NCI-H2029 (cell line): Measurements from ENCODE around the gene CDH13.

Source experiments
- DNase-seq: peaks from one replicate; lab custom pipeline; 2025; lab: John Stamatoyannopoulos, UW

Gene CDH13

DNA sequence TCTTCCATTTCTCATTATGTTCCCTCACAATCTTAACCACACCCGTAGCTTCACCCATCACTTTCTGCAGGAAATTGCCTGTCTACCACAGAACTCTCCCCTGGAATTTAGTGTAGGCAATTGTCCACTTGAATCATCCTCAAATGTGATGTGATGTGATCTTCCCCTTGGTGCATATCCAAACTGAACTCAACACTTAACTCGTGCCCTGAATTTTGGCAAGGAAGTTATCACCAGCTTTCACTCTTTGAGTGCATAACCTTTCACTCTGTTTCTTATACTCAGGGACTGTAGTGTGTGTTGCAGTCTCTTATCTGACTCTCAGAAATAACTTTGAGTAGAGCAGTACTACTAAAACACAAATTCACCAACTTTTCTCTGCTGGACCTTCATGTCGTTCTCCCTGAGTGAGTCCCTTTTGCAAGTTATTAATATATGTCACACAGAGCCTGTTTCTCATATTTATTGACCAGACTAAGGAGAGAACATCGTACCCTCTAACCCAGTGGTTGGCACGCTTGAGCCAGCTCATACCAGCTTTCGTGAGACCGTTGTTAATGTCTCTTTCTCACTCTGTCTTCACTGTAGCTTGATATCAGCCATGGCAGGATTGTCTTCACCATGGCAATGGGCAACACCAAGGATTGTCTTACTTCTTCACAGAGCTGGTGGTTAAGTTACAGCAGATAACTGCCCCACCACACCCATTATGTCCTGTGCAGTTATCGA, 622.1 kb downstream of the CDH13 start:
- DNase-seq: no peak

GRCh38 chr16:83253521-83253920, 626.8 kb downstream of the CDH13 start:
- DNase-seq: no peak

DNA sequence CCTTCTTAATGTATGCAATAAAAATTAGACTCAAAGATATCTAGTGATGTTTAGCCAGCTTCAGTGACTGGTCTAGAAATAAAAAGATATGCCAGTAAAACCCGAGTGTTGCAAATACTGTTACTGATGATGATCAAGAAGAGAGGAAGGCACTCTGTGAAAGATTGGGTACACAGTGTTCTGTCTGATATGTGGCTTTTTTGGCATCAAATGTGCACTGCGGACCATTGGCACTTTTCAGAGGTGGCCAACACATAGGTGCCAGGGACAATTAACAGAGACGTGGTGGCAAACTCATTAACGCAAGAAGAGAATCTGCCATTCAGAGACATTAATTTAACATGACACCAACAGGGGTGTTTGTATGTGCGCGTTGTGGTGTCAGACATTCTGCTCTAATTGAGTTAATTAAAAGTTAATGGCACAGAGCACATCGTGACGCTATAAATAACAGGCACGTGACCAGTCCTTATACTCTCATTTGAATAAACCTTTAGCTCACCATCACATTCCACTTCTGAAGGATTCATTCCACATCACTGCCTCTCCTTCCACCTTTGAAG, 631.7 kb downstream of the CDH13 start:
- no peak for DNase-seq

- DNase-seq: no peak
These were observed 640.2 kb downstream of the CDH13 start for GRCh38 chr16:83266848-83267553.

DNA sequence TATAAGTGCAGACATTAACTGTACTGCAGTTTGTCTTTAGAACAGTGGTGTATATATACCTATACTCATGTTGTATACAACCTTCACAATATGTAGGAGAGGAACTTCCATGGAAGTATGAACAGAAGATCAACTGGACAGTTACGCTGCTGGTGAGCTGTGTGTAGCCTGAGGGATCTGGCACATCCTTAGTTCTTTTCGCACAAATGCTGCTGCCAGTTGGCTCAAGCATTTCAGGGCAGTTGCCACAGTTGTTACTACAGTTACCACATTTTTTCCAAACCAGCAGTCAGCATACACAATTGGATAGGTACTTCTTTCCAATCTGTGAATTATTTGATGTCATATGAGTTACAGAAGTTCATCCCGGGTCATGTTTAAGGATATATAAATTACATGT, 641.4 kb downstream of the CDH13 start:
- no peak for DNase-seq

DNA sequence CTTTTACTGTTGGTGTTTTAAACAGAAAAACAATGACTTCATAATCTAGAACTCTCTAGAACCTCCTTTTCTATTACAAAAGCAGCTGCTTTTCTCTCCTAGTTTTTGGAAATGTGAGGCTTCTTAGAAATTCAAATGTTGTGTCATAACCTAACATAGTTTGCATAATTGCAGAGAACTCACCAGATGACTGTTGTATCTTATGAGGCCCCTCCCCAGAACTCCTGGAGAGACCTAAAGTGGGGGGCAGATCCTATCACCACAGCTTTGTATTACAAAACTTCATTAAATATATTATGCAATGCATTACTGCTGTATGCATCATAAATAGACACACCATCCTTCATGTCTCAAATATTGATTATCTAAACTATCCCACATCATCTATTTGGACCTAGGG, 642.3 kb downstream of the CDH13 start:
- no peak for DNase-seq

GRCh38 chr16:83269541-83269940, 642.8 kb downstream of the CDH13 start:
- no peak for DNase-seq

DNA sequence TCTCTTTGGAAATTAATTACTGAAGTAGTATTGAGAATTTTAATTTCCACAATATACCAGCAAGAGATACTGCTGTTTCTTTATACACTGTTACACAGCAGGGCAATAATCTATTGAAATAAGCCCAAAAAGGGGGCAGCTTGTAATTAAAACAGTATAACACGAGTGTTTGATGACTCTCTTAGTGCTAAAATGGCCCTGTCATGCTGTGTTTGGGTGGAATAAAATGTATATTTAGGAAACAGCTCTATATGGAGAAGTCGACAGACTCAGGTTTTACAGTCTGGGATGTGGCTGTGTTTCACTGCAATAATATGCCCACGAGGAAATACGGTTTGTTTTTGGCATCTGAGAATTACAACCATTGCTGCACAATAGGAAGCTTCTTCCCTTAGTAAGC, 643.3 kb downstream of the CDH13 start:
- DNase-seq: no peak

- no peak for DNase-seq
These were observed 643.9 kb downstream of the CDH13 start for GRCh38 chr16:83270640-83271039.

DNA sequence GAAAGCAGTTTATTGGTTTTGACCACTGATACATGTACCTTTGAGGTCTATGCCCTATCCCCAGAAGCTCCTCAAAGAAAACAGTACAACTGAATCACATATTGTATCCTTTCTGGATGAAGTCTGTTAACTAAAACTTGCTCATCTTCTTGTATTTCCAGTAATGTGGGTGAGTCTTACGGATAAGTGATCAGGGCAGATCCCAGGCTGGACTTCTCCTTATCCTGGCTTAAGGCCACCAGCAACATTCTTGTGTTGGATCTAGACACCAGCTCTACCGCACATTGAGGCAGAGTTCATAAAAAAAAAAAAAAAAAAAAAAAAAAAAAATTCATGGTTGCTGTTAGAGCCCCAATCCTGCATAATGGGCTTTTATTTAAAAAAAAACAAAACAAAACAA, 644.4 kb downstream of the CDH13 start:
- DNase-seq: no peak

DNA sequence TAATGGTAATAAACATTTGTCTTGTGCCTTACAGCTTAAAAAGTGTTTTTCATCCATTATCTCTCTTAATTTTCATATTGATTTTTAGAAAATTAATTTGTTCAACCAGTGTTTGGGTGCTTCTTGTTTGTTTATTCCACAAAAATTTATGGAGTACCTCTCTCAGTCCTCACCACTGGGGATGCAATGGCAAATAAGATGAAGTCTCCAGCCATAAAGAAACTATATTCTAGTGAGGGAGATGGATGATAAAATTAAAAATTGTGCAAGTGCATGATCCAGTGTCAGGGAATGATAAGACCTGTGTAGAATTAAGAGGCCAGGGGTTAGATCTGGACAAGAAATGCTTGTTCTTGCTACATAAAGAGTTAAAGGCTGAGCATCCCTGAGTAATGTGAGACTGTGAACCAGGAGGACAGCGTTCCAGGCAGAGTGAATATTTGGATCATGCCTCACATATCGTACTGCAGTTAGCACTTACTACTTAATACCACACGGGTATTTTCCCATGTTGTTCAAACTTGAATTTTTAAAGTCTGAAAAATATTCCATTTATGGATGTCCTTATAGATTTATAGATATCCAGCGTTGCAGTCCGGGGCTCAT, 645.3 kb downstream of the CDH13 start:
- no peak for DNase-seq

DNA sequence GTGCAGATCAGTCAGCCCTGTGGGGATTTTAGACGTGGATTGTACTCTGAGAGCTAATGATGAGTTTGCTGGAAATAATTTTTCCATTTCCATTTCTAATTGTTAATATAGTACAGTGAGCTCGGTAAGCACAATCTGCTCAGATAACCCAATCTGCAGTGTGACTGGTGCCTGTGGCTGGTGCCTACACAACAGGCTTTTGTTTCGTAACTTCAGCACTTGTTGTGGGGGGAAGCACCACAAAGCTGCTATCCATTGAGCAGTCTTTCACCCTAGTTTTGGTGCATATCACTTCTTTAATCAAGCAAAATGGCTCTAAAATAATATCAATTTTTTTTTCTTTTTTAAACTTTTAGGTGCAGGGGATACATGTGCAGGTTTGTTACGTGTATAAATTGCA, 646.1 kb downstream of the CDH13 start:
- no peak for DNase-seq

DNA sequence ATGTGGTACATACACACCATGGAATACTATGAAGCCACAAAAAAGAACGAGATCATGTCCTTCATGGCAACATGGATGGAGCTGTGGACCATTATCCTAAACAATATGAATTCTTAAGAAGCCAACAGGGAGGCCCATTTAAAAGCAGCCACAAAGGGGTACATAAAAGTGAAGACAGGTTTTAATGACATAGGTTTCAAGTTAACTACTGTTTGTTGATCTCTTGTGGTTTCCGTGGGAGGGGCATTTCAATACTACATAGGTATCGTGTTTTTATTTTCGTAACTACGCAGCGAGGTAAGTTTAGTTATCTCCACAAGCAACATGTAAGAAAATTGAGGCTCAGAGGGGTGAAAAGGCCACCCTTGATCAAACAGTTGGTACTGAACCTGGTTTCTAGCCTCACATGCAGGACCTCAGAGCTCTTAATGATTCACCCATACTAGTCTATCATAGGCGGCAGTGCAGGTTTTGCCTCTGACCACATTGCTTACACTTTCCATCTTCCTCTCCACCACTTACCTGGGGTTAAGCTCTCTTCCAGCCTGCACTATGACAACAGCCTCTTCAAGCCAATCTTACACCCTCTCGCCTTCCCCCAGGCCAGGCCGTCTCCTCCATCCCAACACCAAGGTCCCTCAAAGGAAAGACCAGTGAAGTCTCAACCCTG, 646.9 kb downstream of the CDH13 start:
- DNase-seq: no peak

- no peak for DNase-seq
These were observed 652.5 kb downstream of the CDH13 start for GRCh38 chr16:83279251-83279650.

- DNase-seq: no peak
These were observed 659.2 kb downstream of the CDH13 start for GRCh38 chr16:83285921-83286320.

DNA sequence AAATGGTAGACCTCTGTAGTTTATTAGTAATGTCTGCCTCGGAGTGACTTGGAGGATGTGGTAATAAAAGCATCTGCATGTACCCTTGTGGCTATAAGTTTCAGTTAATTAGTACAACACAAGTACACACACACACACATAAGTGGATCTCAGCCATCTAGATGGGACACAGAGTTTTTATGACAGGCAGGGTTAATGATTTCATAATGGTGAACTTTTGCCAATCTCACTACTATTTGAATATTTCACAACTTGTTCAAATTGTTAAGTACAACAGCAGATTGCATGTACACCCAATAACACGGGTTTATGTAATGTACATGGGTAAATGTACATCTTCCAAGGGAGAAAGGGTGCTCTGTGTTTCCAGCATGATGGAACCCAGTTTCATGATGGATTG, 669.7 kb downstream of the CDH13 start:
- no peak for DNase-seq

DNA sequence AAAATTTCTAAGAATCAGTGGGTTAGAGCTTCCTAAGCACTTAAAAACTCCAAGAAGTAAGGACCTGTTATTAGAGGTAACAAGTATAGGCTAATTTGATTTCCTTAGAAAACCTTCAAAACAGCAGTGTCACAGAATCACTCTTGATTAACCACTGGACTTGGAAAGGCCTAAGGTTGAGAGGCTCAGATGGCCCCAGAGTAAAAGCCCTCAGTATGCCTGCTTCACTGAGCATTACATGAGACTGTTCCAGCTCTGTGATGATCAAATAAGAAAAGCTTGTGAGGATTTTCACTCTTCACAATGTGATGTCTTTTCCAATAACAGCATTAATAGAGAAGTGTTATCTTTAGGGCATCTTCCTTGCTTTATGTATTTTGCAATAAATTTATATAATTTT, 671.8 kb downstream of the CDH13 start:
- DNase-seq: no peak

- DNase-seq: no peak
These were observed 673.6 kb downstream of the CDH13 start for GRCh38 chr16:83300326-83300725.

DNA sequence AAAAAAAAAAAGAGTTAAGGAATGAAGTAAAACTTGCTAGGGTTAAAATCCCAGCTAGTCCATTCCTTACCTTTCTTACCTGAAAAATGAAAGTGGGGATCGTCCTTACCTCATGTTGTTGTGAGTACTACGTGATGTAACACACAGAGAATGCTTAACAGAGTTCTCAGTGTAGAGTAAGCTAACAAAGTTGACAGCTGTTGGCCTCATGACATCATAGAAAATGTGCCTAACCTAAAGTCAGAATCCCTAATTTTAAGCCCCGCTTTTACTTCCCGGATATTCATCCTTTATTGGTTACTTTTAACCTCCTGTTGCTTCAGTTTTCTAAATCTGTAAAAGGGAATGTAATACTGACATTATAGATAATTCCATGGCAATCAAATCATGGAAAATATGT, 675.2 kb downstream of the CDH13 start:
- DNase-seq: no peak

- no peak for DNase-seq
These were observed 676.1 kb downstream of the CDH13 start for GRCh38 chr16:83302853-83303252.

DNA sequence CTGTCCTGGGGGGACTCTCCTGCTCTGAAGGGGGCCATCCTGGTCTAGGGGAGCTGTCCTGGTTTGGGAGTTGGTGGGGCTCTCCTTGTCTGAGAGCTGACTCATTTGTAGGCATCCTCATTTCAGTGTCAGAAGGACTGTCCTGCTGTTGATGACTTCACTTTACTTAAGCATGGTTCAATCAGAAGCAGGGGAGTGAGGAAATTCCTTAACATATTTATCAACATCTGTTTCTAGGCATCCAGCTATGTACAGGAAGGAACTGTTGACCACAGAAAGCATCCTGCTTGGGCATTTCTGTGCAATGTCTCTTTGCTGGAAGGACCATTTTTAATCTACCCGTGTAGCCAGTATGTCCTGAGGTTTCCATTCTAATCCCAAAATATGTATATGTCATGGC, 678.3 kb downstream of the CDH13 start:
- no peak for DNase-seq

GRCh38 chr16:83306961-83307593, 680.3 kb downstream of the CDH13 start:
- no peak for DNase-seq
